Aorta (tissue), 5 donors: Measurements from ENCODE around the gene GDPD5. TPM values are rescaled to one million over a fixed set of nuclear protein-coding genes. Genes with fewer than 3 reads are reported as not detected.
A peak's percentile ranks its signal among the peaks of the same experiment; 100 is the strongest.

Source experiments
- ATAC-seq: fragments of 200-7000 bp; cut with Tn5 transposase; one replicate; pipeline ENCODE4 v1.9.1; 2022; ENCODE audit warnings: moderate library complexity; ENCODE audit not compliant: low FRiP score
- DNase-seq, 2 donors: peaks; one replicate each; pipeline ENCODE4 v3.0.0-alpha.2; 2020
- H3K27ac ChIP-seq, 2 donors: one replicate each; pipeline ENCODE4 v1.5.1; 2013; ENCODE audit warnings: low read length in 2 of 2, mild to moderate bottlenecking in 2 of 2, moderate library complexity in 2 of 2, control low read depth in 1 of 2, inconsistent platforms in 1 of 2, low read depth in 1 of 2
- H3K27me3 ChIP-seq, 2 donors: one replicate each; pipeline ENCODE4 v1.6.1; 2013; ENCODE audit warnings: control low read depth in 1 of 2, low read length in 1 of 2, mild to moderate bottlenecking in 1 of 2, moderate library complexity in 1 of 2; ENCODE audit not compliant: insufficient read depth in 2 of 2, control insufficient read depth in 1 of 2
- H3K36me3 ChIP-seq, 2 donors: one replicate each; pipeline ENCODE4 v1.6.1; 2013; ENCODE audit warnings: control low read depth in 1 of 2, low read length in 1 of 2, mild to moderate bottlenecking in 1 of 2; ENCODE audit not compliant: insufficient read depth in 2 of 2, control insufficient read depth in 1 of 2
- H3K4me1 ChIP-seq, 2 donors: one replicate each; pipeline ENCODE4 v1.6.1; 2013; ENCODE audit warnings: low read length in 2 of 2, control low read depth in 1 of 2, mild to moderate bottlenecking in 1 of 2, moderate library complexity in 1 of 2; ENCODE audit not compliant: insufficient read depth in 2 of 2, control insufficient read depth in 1 of 2
- H3K4me3 ChIP-seq, 2 donors: one replicate each; pipeline ENCODE4 v1.5.1; 2013; ENCODE audit warnings: low read length in 2 of 2, control low read depth in 1 of 2, mild to moderate bottlenecking in 1 of 2
- H3K9me3 ChIP-seq: one replicate; pipeline ENCODE4 v1.6.1; 2013; ENCODE audit warnings: mild to moderate bottlenecking, low read length; ENCODE audit not compliant: control insufficient read depth
- WGBS, 2 donors: extraction: QIAGEN DNeasy Blood & Tissue Kit; methylation state at CpG; one replicate each; pipeline ENCODE4 v1.1.7; 2013; 5-methylcytosine and 5-hydroxymethylcytosine counted together
- intact Hi-C, 2 donors: fragments of 100-400 bp; cut with DNase I; formaldehyde crosslinking; loops; one replicate each; pipeline versions ENCODE4 v1.14.2 to v1.15.0; 2022
- polyA plus RNA-seq, 2 donors: library from polyadenylated mRNA; stranded (reverse); fragments of 200-250 nt; gene quantifications; one replicate each; pipeline ENCODE4 v1.2.3, GENCODE V29; 2013
- total RNA-seq, 2 donors: library from RNA; stranded (reverse); fragmentation: NEBNext Ultra II Directional; extraction: Animal tissue kit (Norgen Biotek cat#: 25700); gene quantifications; one replicate each; pipeline ENCODE4 v1.2.1, GENCODE V29; 2021
- donor health status: healthy with polysubstance abuse.
- donor health status: Bipolar disorder and iron deficiency.
- donor health status: DM: no; HTN: no; CAD: no.
- donor health status: DM: no; HTN: no; CAD: no.
- donor health status: DM: yes; HTN: yes; CAD: no.

Gene GDPD5
- total and polyA plus RNA-seq, 4 donors, result 3.5 to 53.0 (median 34.2) TPM

GRCh38 chr11:75553889-75554257 is 28.1 kb upstream of the GDPD5 start:
- Histone ChIP-seq H3K9me3 (no peaks in the 10 kb centered on the region), H3K4me3 (no peak overlapping the region), H3K27me3 (no peaks in the 10 kb centered on the region), H3K27ac (peak overlapping the region; percentile 15 to 91), H3K4me1 (no peaks in the 10 kb centered on the region), H3K36me3 (no peaks in the 10 kb centered on the region)
- ATAC-seq (peak; percentile 44), DNase-seq (no peak)
- 6 to 12% methylated on average over 1 of the region's 1 CpG for WGBS, 2 donors
- intact Hi-C loops, result no loop called here

DNA sequence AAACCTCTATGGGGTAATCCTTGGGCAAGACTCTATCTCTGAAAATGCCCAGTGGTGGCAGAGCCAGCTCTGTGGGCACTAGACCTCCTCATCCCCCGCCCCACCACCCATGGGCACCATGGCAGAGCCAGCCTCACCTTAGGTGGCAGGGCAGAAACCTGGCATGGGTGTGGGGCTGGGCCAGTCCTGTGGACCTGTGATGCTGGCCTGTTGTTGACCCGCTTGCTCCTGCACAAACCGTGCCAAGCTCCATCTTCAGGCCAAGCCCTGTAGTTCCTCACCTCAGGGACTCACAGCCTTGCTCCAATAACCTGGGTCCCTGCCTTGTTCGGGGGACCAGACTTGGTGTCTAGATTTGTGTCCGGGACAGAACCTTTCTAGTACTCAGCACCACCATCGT is 27.4 kb upstream of the GDPD5 start:
- no peak for DNase-seq
- no peak for ATAC-seq
- intact Hi-C loops, result no loop called here
- Histone ChIP-seq H3K4me1 (no peaks in the 10 kb centered on the region), H3K9me3 (no peaks in the 10 kb centered on the region), H3K36me3 (no peaks in the 10 kb centered on the region), H3K27me3 (no peaks in the 10 kb centered on the region), H3K4me3 (no peak overlapping the region), H3K27ac (peak overlapping the region; percentile 15 to 91)
- 81 to 82% methylated on average over 6 of the region's 6 CpGs for WGBS, 2 donors

DNA sequence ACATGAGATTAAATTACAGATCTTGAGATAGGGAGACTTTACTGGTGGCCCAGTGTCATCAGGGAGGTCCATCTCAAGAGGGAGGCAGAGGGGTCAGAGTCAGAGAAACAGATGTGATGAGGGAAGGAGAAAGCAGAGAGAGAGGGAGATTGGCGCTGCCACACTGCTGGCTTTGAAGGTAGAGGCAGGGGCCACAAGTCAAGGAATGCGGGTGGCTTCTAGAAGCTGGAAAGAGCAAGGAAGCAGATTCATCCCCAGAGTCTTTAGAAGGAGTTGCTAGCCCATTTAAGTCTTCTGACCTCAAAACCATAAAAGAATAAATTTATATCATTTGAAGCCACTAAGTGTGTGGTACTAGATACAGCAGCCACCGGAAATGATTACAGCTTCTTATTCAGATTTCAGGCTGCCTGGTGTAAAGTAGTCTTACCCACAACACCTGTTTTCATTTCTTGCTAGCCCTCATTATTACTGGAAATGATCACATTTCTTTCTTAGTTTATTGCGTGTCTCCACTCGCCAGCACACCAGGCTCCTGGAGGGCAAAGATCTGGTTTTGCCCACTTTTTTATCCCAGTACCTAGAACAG is 23.7 kb upstream of the GDPD5 start:
- Histone ChIP-seq H3K36me3 (no peaks in the 10 kb centered on the region), H3K4me3 (no peak overlapping the region), H3K27ac (no peak overlapping the region), H3K9me3 (no peaks in the 10 kb centered on the region), H3K27me3 (no peaks in the 10 kb centered on the region), H3K4me1 (no peaks in the 10 kb centered on the region)
- WGBS, 2 donors, result 96 to 98% methylated on average over 5 of the region's 5 CpGs
- ATAC-seq (no peak), DNase-seq (no peak)
- intact Hi-C loops, result loop anchor here in 1 of 2 donors (2.0 kb wide), 1 partner anchor 25 kb away; no protein-coding TSS in a partner anchor

DNA sequence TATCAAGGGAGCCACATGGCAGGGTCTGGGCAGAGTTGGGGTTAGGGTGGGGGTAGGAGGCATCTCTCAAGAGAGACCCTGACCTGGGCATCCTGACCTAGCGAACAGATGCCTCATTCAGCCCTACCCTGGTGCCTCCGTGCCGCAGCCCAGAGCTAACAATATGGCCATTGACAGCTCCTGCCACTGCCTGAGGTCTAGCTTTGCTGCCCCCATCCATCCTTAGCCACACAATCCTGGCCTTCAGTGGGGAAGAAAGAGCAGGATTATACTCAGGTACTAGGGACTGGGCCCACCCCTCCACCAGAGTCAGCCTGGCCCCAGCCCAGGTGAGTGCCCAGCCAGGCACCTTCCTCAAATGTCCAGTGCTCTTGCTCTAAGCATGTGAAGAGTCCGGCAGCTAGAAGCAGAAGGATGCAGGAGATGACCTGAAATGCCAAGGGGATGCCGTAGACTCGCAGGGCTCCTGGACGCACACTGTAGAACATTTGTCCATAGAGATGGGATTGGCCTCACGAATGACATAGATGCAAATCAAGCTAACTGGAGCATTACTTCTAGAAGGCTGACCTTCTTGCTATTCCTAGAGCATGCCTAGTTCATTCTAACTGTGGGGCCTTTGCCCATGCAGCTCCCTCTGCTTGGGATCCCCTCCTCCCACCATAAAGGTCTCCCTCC is 23.0 kb upstream of the GDPD5 start:
- Histone ChIP-seq H3K9me3 (no peaks in the 10 kb centered on the region), H3K36me3 (no peaks in the 10 kb centered on the region), H3K4me1 (no peaks in the 10 kb centered on the region), H3K27ac (no peak overlapping the region), H3K27me3 (no peaks in the 10 kb centered on the region), H3K4me3 (no peak overlapping the region)
- WGBS, 2 donors, result 95 to 97% methylated on average over 8 of the region's 8 CpGs
- ATAC-seq, result no peak
- intact Hi-C loops, result loop anchor here in 1 of 2 donors (2.0 kb wide), 1 partner anchor 26 kb away; no protein-coding TSS in a partner anchor
- DNase-seq, result no peak

- Histone ChIP-seq H3K36me3 (no peaks in the 10 kb centered on the region), H3K4me3 (no peak overlapping the region), H3K4me1 (no peaks in the 10 kb centered on the region), H3K9me3 (no peaks in the 10 kb centered on the region), H3K27me3 (no peaks in the 10 kb centered on the region), H3K27ac (no peak overlapping the region)
- WGBS, 2 donors, result 21 to 25% methylated on average over 7 of the region's 7 CpGs
- intact Hi-C loops, result loop anchor here (2.0 kb wide), 3 partner anchors 17 to 29 kb away; no protein-coding TSS in a partner anchor
- DNase-seq (peak; percentile 82 to 89), ATAC-seq (peak; percentile 85)
Observed at GRCh38 chr11:75547617-75548058, 21.9 kb upstream of the GDPD5 start.

DNA sequence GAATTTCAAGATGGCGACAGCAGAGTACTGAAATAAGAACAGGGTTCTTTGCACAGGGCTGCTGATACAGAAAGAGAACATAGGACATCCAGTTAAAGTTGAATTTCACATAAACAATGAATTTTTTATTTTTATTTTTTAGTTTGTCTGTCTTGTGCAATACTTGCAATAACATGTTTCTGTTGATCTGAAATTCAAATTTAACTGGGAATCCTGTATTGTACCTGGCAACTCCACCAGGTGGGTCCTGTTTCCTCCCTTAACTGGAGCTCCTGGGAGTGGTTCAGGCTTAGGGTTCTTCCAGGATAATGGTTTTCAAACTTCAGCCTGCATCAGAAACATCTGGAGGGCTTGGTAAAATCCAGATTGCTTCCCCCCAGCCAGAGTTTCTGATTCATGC is 21.4 kb upstream of the GDPD5 start:
- no peaks in the 10 kb centered on the region for H3K4me1 ChIP-seq
- 93 to 100% methylated on average over 1 of the region's 1 CpG for WGBS, 2 donors
- H3K27me3 ChIP-seq, result no peaks in the 10 kb centered on the region
- ATAC-seq (no peak), DNase-seq (no peak)
- no peak overlapping the region for H3K4me3 ChIP-seq
- no peak overlapping the region for H3K27ac ChIP-seq
- intact Hi-C loops, result loop anchor here in 1 of 2 donors (2.0 kb wide), 2 partner anchors 18 to 30 kb away; no protein-coding TSS in a partner anchor
- H3K9me3 ChIP-seq, result no peaks in the 10 kb centered on the region
- no peaks in the 10 kb centered on the region for H3K36me3 ChIP-seq

DNA sequence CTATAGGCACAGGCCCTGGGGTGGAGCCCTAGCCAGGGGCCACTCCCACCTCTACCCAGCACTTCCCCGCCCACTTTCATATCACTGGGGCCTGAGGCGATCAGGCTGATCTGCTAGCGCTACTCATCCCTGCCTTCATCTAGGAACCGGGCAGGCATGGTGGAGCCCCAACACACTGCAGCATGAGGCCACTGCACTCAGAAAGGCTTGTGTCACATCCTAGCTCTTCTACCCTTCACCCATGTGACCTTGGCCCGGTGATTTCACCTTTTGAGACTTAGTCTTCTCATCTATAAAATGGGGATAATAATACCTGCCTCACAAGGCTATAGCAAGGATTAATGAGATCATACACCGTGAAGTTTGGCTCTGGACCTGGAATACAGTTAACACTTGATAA is 18.1 kb upstream of the GDPD5 start:
- WGBS, 2 donors, result 93 to 95% methylated on average over 6 of the region's 6 CpGs
- DNase-seq (no peak), ATAC-seq (no peak)
- no peaks in the 10 kb centered on the region for H3K27me3 ChIP-seq
- no peaks in the 10 kb centered on the region for H3K36me3 ChIP-seq
- intact Hi-C loops, result no loop called here
- H3K4me3 ChIP-seq, result no peak overlapping the region
- H3K27ac ChIP-seq, result no peak overlapping the region
- H3K9me3 ChIP-seq, result no peaks in the 10 kb centered on the region
- no peaks in the 10 kb centered on the region for H3K4me1 ChIP-seq

DNA sequence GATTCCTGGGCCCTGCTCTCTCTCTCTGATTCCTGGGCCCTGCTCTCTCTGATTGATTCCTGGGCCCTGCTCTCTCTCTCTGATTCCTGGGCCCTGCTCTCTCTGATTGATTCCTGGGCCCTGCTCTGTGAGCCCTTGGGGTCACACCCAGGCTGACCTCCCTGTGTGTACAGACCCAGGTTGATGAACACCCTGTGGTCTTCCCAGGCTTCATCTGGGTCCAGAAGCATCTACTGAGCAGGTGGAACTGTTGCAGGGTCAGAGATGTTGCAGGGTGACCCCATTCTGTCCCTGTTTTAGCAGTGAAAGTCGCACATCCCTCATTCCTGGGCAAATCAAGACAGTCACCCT is 16.3 kb upstream of the GDPD5 start:
- Histone ChIP-seq H3K4me1 (no peaks in the 10 kb centered on the region), H3K4me3 (no peak overlapping the region)
- intact Hi-C loops, result no loop called here

More for the DNA sequence above, 16.3 kb upstream of the GDPD5 start:
- H3K36me3 ChIP-seq, result no peaks in the 10 kb centered on the region
- no peaks in the 10 kb centered on the region for H3K27me3 ChIP-seq
- H3K9me3 ChIP-seq, result no peaks in the 10 kb centered on the region
- 92 to 97% methylated on average over 1 of the region's 1 CpG for WGBS, 2 donors
- ATAC-seq (no peak), DNase-seq (no peak)
- no peak overlapping the region for H3K27ac ChIP-seq
